OCI-LY1 (cell line): ENCODE results near the gene ZBTB7C.

ENCODE experiments used
- H2AFZ ChIP-seq: fragments of 200-600 bp; sonication (generic), shearing (Covaris generic); 2 replicates; pipeline ENCODE4 v1.6.0; 2014; ENCODE audit warnings: antibody characterized with exemption, mild to moderate bottlenecking, low read length
- H3F3A ChIP-seq: fragments of 200-600 bp; sonication (generic), shearing (Covaris generic); 2 replicates; pipeline ENCODE4 v1.6.0; 2014; ENCODE audit warnings: mild to moderate bottlenecking, antibody characterized with exemption, low read length, moderate library complexity; ENCODE audit not compliant: insufficient read depth
- H3K27ac ChIP-seq: fragments of 200-600 bp; sonication (generic); 2 replicates; pipeline ENCODE4 v1.5.1; 2014; ENCODE audit warnings: low read length, mixed run types, mild to moderate bottlenecking, low read depth; ENCODE audit not compliant: poor library complexity, severe bottlenecking
- H3K27me3 ChIP-seq: fragments of 200-600 bp; sonication (generic); 2 replicates; pipeline ENCODE4 v1.6.0; 2014; ENCODE audit warnings: antibody characterized with exemption, mild to moderate bottlenecking, low read length, moderate library complexity; ENCODE audit not compliant: insufficient read depth
- H3K36me3 ChIP-seq: fragments of 200-600 bp; sonication (generic); 2 replicates; pipeline ENCODE4 v1.6.1; 2014; ENCODE audit warnings: mild to moderate bottlenecking, antibody characterized with exemption, low read length, moderate library complexity, mixed read lengths; ENCODE audit not compliant: insufficient read depth
- H3K4me1 ChIP-seq: fragments of 200-600 bp; sonication (generic); 2 replicates; pipeline ENCODE4 v1.5.1; 2014; ENCODE audit warnings: mild to moderate bottlenecking, low read length, moderate library complexity; ENCODE audit not compliant: insufficient read depth, severe bottlenecking
- H3K4me2 ChIP-seq: fragments of 200-600 bp; sonication (generic), shearing (Covaris generic); 2 replicates; pipeline ENCODE4 v1.6.1; 2014; ENCODE audit warnings: low read length
- H3K4me3 ChIP-seq: fragments of 200-600 bp; sonication (generic); 2 replicates; pipeline ENCODE4 v1.5.1; 2014; ENCODE audit warnings: low read length, low read depth, mild to moderate bottlenecking, mixed read lengths; ENCODE audit not compliant: poor library complexity, severe bottlenecking
- H3K79me2 ChIP-seq: fragments of 200-600 bp; shearing (Covaris generic); 2 replicates; pipeline ENCODE4 v1.6.1; 2016; ENCODE audit warnings: mixed run types, low read length, mixed read lengths; ENCODE audit not compliant: insufficient read depth
- H3K9ac ChIP-seq: fragments of 200-600 bp; sonication (generic), shearing (Covaris generic); 2 replicates; pipeline ENCODE4 v1.6.1; 2014; ENCODE audit warnings: mild to moderate bottlenecking, low read length, mixed read lengths
- H3K9me2 ChIP-seq: fragments of 200-600 bp; sonication (generic), shearing (Covaris generic); 2 replicates; pipeline ENCODE4 v1.6.1; 2014; ENCODE audit warnings: low read depth, mild to moderate bottlenecking, low read length, mixed read lengths
- H3K9me3 ChIP-seq: fragments of 200-600 bp; shearing (Covaris generic); 2 replicates; pipeline ENCODE4 v1.6.1; 2014; ENCODE audit warnings: low read length, mixed read lengths
- H4K20me1 ChIP-seq: fragments of 200-600 bp; sonication (generic), shearing (Covaris generic); 2 replicates; pipeline ENCODE4 v1.6.0; 2016; ENCODE audit warnings: mild to moderate bottlenecking, low read length; ENCODE audit not compliant: insufficient read depth
- EZH2 ChIP-seq: fragments of 200-600 bp; sonication (generic), shearing (Covaris generic); IDR thresholded peaks from 2 replicates; pipeline ENCODE4 v1.8.0; 2017; ENCODE audit warnings: borderline replicate concordance, mixed run types, mild to moderate bottlenecking, antibody characterized with exemption, low read length, moderate library complexity, mixed read lengths
- TF ChIP-seq, protein P1 (sequence below): fragments of 200-600 bp; sonication (generic), shearing (Covaris generic); IDR thresholded peaks from 2 replicates; pipeline ENCODE4 v1.5.1; 2017; ENCODE audit warnings: mild to moderate bottlenecking, antibody characterized with exemption, low read length, moderate library complexity, mixed read lengths

Gene ZBTB7C

DNA sequence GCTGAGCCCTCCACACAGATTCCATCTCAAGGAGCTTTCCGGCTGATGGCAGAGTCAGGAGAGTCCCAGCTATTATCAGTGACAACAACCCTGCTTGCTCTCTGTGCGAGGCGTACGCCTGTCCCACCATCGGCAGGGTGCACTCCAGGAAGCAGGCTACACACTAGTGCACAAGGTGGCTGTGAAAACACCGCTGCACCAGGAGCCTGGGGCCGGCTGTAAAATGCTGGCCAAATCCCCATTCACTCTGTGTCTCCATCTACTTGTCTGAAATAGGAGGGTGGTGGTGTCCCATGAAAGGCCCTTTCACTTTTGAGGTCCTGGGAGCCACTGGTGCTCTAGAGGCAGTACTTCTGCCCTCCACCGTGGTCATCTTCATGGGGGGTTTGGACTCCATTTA is 295.5 kb downstream of the ZBTB7C start:
- no peaks in the 10 kb centered on the region for H3K27me3 ChIP-seq
- no peaks in the 10 kb centered on the region for H3K36me3 ChIP-seq
- TF ChIP-seq EZH2: no peak
- TF ChIP-seq, protein P1, sequence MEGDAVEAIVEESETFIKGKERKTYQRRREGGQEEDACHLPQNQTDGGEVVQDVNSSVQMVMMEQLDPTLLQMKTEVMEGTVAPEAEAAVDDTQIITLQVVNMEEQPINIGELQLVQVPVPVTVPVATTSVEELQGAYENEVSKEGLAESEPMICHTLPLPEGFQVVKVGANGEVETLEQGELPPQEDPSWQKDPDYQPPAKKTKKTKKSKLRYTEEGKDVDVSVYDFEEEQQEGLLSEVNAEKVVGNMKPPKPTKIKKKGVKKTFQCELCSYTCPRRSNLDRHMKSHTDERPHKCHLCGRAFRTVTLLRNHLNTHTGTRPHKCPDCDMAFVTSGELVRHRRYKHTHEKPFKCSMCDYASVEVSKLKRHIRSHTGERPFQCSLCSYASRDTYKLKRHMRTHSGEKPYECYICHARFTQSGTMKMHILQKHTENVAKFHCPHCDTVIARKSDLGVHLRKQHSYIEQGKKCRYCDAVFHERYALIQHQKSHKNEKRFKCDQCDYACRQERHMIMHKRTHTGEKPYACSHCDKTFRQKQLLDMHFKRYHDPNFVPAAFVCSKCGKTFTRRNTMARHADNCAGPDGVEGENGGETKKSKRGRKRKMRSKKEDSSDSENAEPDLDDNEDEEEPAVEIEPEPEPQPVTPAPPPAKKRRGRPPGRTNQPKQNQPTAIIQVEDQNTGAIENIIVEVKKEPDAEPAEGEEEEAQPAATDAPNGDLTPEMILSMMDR: no peak
- no peaks in the 10 kb centered on the region for H3K79me2 ChIP-seq
- no peaks in the 10 kb centered on the region for H3F3A ChIP-seq
- H3K4me1 ChIP-seq: no peaks in the 10 kb centered on the region
- H3K9me3 ChIP-seq: no peaks in the 10 kb centered on the region
- H3K4me3 ChIP-seq: no peak overlapping the region
- no peaks in the 10 kb centered on the region for H4K20me1 ChIP-seq
- H3K9ac ChIP-seq: no peak overlapping the region
- H3K4me2 ChIP-seq: no peak overlapping the region
- no peak overlapping the region for H2AFZ ChIP-seq
- H3K9me2 ChIP-seq: no peaks in the 10 kb centered on the region
- no peak overlapping the region for H3K27ac ChIP-seq

DNA sequence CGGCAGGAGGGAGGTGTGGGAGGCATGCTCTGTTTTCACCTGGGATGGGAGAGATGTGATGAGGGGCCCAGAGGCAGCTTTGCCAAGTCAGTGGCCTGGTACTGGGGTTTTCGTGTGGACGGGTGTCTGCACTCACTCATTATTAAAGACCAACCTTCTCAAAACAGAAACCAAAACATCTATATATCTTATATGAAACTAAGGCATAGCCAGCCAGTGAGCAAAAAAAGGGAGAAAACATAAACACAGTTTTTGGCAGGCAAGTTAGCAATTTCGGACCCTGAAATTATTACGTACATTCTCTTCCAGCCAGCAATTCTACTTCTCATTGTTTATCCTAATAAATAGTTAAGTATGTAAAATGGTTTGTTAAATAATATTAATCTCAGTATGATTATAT is 297.6 kb downstream of the ZBTB7C start:
- Histone ChIP-seq H3K27me3 (no peaks in the 10 kb centered on the region), H4K20me1 (no peaks in the 10 kb centered on the region), H3K79me2 (no peaks in the 10 kb centered on the region)

DNA sequence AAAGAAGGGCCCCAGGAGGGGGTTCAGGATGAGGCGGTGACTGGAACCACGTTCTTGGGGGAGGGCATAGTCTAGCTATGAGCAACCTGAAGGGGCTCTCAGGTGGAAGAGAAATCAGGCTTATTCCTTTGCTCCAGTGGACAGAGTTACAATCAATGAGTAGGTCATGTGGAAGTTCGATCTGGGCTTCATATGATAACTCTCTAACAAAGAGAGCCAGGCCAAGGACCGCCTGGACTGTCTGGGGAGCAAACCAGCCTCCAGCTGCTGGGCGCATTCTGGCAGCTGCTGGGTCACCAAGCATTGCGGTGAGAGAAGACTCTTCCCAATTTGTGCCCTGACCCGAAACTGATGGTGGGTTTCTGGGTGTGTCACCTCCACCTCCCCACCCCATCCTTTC is 298.4 kb downstream of the ZBTB7C start:
- Histone ChIP-seq H3K4me3 (no peak overlapping the region), H3K4me2 (no peak overlapping the region), H3K27ac (no peak overlapping the region), H3K27me3 (no peaks in the 10 kb centered on the region), H3K4me1 (no peaks in the 10 kb centered on the region), H3K9me3 (no peaks in the 10 kb centered on the region), H3F3A (no peaks in the 10 kb centered on the region), H3K9ac (no peak overlapping the region), H3K9me2 (no peaks in the 10 kb centered on the region), H3K36me3 (no peaks in the 10 kb centered on the region), H4K20me1 (no peaks in the 10 kb centered on the region), H2AFZ (no peak overlapping the region), H3K79me2 (no peaks in the 10 kb centered on the region)
- TF ChIP-seq, protein P1: no peak
- no peak for TF ChIP-seq EZH2

More for the DNA sequence above, 297.6 kb downstream of the ZBTB7C start:
- Histone ChIP-seq H3K27ac (no peak overlapping the region), H3K4me3 (no peak overlapping the region), H3K9ac (no peak overlapping the region), H3K9me3 (no peaks in the 10 kb centered on the region), H3K4me1 (no peaks in the 10 kb centered on the region), H3K4me2 (no peak overlapping the region), H2AFZ (no peak overlapping the region), H3K9me2 (no peaks in the 10 kb centered on the region), H3K36me3 (no peaks in the 10 kb centered on the region), H3F3A (no peaks in the 10 kb centered on the region)
- TF ChIP-seq, protein P1: no peak
- no peak for TF ChIP-seq EZH2
